ENCODE data around the gene TERT.

DNA sequence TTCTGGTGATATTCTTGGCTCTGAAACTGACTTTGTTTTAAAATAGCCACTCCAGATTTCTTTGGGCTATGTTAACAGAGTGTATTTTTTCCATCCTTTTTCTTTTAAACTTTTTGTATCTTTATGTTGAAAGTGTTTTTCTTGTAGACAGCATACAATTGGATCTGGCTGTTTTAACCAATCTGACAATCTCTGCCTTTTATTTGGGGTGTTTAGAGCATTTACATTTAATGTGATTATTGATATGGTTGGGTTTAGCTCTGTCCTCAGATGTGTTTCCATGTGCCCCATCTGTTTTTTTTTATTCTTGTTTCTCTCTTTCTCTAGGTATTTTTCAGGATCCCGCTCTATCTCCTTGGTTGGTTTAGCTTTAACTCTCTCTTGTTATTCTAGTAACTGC, 59.0 kb downstream of the TERT start:
- no peak for TF ChIP-seq BHLHE40 (IDR thresholded peaks at IDR 0.05; ENCODE audit: borderline replicate concordance)
- no peak for TF ChIP-seq SUZ12 (IDR thresholded peaks at IDR 0.05)
- TF ChIP-seq ELF4 (IDR thresholded peaks at IDR 0.05) = no peak
- TF ChIP-seq TARDBP (IDR thresholded peaks at IDR 0.05) = no peak
- TF ChIP-seq ZNF384 (IDR thresholded peaks at IDR 0.05) = no peak
- TF ChIP-seq, protein P1, sequence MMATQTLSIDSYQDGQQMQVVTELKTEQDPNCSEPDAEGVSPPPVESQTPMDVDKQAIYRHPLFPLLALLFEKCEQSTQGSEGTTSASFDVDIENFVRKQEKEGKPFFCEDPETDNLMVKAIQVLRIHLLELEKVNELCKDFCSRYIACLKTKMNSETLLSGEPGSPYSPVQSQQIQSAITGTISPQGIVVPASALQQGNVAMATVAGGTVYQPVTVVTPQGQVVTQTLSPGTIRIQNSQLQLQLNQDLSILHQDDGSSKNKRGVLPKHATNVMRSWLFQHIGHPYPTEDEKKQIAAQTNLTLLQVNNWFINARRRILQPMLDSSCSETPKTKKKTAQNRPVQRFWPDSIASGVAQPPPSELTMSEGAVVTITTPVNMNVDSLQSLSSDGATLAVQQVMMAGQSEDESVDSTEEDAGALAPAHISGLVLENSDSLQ (IDR thresholded peaks at IDR 0.05) = no peak
- TF ChIP-seq FOXM1 (IDR thresholded peaks at IDR 0.05; ENCODE audit: borderline replicate concordance) = no peak
- no peak for TF ChIP-seq NFRKB (IDR thresholded peaks at IDR 0.05)
- TF ChIP-seq SP1 (IDR thresholded peaks at IDR 0.05) = no peak
- TF ChIP-seq FOXA1 (IDR thresholded peaks at IDR 0.05) = no peak

All from HEK293T (cell line).